ENCODE results near the gene PEAR1.

Gene PEAR1

DNA sequence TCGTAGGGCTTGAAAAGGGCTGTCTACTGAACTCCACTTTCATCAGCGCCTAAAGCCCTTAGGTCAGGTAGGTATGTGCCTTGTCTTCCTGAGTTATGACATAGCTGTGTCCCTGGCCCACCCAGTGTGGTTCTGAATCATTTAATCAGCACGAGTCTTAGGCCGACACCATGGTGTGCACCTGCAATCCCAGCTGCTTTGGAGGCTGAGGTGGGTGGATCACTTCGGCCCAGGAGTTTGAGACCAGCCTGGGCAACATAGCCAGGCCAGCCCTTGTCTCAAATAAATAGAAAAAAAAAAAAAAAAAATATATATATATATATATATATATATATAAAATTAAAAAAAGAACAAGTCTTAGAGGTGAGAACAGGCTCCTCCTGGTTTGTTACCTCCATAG lies 42.7 kb downstream of the PEAR1 start:
- no peak for DNase-seq (ENCODE audit: low read depth, low spot score)
- no peak overlapping the region for H3K4me3 ChIP-seq (ENCODE audit: low read depth, low read length)
- TF ChIP-seq CTCF (IDR thresholded peaks at IDR 0.05; ENCODE audit: low read depth, low read length): no peak
- in situ Hi-C loops (cut with HindIII; ENCODE audit: low sequenced_read_pairs): no loop called here

DNA sequence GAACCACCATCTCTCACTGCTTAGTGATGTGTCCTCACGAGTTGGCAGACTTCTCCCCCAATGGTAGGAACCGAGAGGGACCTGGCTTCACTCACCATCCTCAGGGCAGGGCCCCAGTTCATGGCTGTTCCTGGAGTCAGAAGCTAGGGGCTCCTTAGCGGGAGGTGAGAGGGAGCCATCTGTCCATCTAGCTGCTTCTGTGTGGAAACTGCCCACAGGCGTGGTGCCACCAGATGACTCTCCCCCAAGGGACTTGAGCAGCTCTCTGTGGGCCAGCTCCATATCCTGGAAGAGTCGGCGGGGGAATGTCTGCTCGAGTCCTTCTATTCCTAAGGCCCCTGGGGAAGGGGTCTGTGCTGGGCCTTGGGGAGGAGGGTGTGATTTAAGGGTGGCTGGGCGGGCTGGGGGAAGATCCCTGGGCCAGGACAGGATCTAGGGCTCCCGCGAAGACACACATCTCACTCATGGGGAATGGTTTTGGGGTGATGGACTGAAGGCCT lies 43.3 kb downstream of the PEAR1 start:
- in situ Hi-C loops (cut with HindIII; ENCODE audit: low sequenced_read_pairs): no loop called here
- TF ChIP-seq CTCF (IDR thresholded peaks at IDR 0.05; ENCODE audit: low read depth, low read length): no peak
- DNase-seq (ENCODE audit: low read depth, low spot score): no peak
- no peak overlapping the region for H3K4me3 ChIP-seq (ENCODE audit: low read depth, low read length)

DNA sequence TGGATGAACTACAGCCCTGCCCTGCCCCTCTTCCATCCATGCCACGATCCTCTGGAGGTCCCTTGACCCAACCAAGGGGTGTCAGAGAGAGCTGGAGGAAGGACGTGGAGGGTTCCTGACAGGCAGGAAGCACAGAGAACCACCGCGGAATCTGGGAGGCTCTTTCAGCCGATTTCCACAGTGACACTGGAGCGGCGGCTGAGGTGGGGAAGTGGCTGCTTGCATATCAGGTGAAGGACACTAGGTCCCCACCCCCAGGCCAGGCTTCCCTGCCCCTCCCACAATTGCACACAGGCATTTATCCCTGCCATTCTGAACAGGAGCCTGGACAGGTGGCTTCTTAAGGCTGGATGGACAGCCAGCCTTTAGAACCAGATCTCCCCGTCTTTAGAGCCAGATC lies 44.4 kb downstream of the PEAR1 start:
- in situ Hi-C loops (cut with HindIII; ENCODE audit: low sequenced_read_pairs): no loop called here
- TF ChIP-seq CTCF (IDR thresholded peaks at IDR 0.05; ENCODE audit: low read depth, low read length): no peak
- DNase-seq (ENCODE audit: low read depth, low spot score): no peak
- no peak overlapping the region for H3K4me3 ChIP-seq (ENCODE audit: low read depth, low read length)

DNA sequence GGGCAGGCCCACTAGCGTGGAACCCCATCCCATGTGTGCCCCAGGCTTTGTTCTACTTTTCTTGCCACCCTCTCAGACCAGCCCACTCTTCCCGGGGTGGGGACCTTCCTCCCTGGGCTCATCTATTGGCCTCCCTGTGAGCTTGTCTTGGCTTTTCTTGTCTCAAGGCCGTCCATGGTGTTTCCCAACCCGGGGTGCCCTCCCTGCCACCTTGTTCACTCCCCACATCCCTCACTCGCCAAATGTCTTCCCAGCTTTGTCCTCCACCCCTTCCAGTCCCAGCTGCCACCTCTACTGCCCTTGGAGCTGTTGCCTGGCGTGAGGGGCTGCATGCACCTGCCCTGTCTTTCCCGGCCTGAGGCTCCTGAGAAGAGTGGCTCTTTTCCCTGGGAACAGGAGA lies 45.3 kb downstream of the PEAR1 start:
- H3K4me3 ChIP-seq (ENCODE audit: low read depth, low read length): no peak overlapping the region
- no peak for DNase-seq (ENCODE audit: low read depth, low spot score)
- no peak for TF ChIP-seq CTCF (IDR thresholded peaks at IDR 0.05; ENCODE audit: low read depth, low read length)
- in situ Hi-C loops (cut with HindIII; ENCODE audit: low sequenced_read_pairs): no loop called here

DNA sequence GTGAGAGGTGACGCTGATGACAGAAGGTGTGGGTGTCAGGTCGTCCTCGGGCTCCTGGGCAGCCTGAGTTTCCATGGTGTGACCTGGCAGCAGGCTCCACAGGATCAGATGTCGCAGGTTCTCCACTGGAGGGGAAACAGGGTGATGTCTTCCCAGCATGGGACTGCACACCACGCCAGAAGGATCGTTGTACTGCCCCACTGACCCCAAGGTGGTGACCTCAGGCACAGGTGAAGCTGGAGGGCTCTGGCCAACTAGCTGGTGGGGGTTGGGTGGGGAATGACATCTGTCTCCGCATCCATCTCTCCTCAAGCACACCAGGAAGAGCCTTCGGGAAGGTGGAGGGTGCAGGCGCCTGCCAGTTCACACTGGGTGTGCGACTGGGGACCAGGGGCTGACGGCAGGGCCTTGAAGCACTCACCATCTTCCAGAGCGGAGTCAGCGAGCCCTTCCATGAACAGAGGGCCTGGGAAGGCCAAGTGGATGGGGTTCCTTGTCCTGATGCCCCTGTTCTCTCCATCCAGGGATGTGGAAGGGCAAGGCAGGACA lies 46.3 kb downstream of the PEAR1 start:
- H3K4me3 ChIP-seq (ENCODE audit: low read depth, low read length): no peak overlapping the region
- in situ Hi-C loops (cut with HindIII; ENCODE audit: low sequenced_read_pairs): no loop called here
- no peak for TF ChIP-seq CTCF (IDR thresholded peaks at IDR 0.05; ENCODE audit: low read depth, low read length)
- no peak for DNase-seq (ENCODE audit: low read depth, low spot score)

- in situ Hi-C loops (cut with HindIII; ENCODE audit: low sequenced_read_pairs): no loop called here
- H3K4me3 ChIP-seq (ENCODE audit: low read depth, low read length): no peak overlapping the region
- DNase-seq (ENCODE audit: low read depth, low spot score): no peak
- no peak for TF ChIP-seq CTCF (IDR thresholded peaks at IDR 0.05; ENCODE audit: low read depth, low read length)
Measured at GRCh38 chr1:156941675-156942074, 48.2 kb downstream of the PEAR1 start.

DNA sequence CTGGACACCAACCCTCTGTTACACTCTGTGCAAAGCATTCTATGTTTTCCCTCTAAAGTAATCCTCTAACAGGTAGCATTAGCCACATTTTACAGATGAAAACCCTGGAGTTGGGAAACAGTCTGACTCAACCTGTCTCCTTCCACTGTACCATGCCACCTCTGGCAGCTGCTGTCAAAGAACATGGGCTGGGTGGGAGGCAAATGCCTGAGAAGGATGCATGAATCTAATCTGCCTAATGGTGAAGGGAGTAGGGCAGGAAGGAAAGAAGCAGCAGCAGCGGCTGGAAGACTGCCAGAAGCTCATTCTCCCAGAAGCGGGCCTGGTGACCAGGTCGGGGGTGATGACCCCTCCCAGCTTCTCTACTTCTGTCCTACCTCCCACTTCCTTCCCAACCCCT lies 48.7 kb downstream of the PEAR1 start:
- H3K4me3 ChIP-seq (ENCODE audit: low read depth, low read length): no peak overlapping the region
- TF ChIP-seq CTCF (IDR thresholded peaks at IDR 0.05; ENCODE audit: low read depth, low read length): no peak
- no peak for DNase-seq (ENCODE audit: low read depth, low spot score)
- in situ Hi-C loops (cut with HindIII; ENCODE audit: low sequenced_read_pairs): no loop called here
